GOT3 (cell line): ENCODE results near the gene KRTAP19-8.

ENCODE experiments used
- DNase-seq: peaks from one replicate; lab custom pipeline; 2025; ENCODE audit warnings: mixed read lengths; lab: John Stamatoyannopoulos, UW

KRTAP19-8 gene

GRCh38 chr21:31012133-31013089 lies 25.9 kb downstream of the KRTAP19-8 start:
- no peak for DNase-seq

- no peak for DNase-seq
These were observed 26.9 kb downstream of the KRTAP19-8 start for GRCh38 chr21:31011412-31011811.

GRCh38 chr21:31008355-31008754 lies 29.9 kb downstream of the KRTAP19-8 start:
- DNase-seq: no peak

- no peak for DNase-seq
These were observed 33.3 kb downstream of the KRTAP19-8 start for GRCh38 chr21:31005019-31005418.

GRCh38 chr21:31003471-31003870 lies 34.8 kb downstream of the KRTAP19-8 start:
- no peak for DNase-seq

- no peak for DNase-seq
These were observed 40.7 kb downstream of the KRTAP19-8 start for GRCh38 chr21:30997541-30997940.

- no peak for DNase-seq
These were observed 41.5 kb downstream of the KRTAP19-8 start for GRCh38 chr21:30996728-30997127.

GRCh38 chr21:30994932-30995331 lies 43.3 kb downstream of the KRTAP19-8 start:
- DNase-seq: no peak

GRCh38 chr21:30990514-30991262 lies 47.6 kb downstream of the KRTAP19-8 start:
- no peak for DNase-seq

GRCh38 chr21:30988706-30989105 lies 49.6 kb downstream of the KRTAP19-8 start:
- no peak for DNase-seq
